Left lung (tissue), 10 donors: ENCODE data around the gene ALX3. TPM values are rescaled to one million over a fixed set of nuclear protein-coding genes. Genes with fewer than 3 reads are reported as not detected.

Experiments used
- ATAC-seq: fragments of 200-7000 bp; cut with Tn5 transposase; one replicate; pipeline ENCODE4 v1.9.1; 2020; ENCODE audit warnings: moderate library complexity
- DNase-seq, 4 donors: peaks; one replicate each; pipeline ENCODE4 v3.0.0-alpha.2; 2013 to 2020
- H3K27ac ChIP-seq, 2 donors: fragments of 200-600 bp; sonication (generic) in 1 of 2; one replicate each; pipeline versions ENCODE4 v1.5.0 to v1.8.0; 2020 to 2021
- H3K27me3 ChIP-seq, 2 donors: fragments of 200-600 bp; sonication (generic) in 1 of 2; one replicate each; pipeline versions ENCODE4 v1.5.0 to v1.8.0; 2020 to 2021
- H3K36me3 ChIP-seq, 2 donors: fragments of 200-600 bp; sonication (generic) in 1 of 2; one replicate each; pipeline versions ENCODE4 v1.5.0 to v1.8.0; 2020 to 2021
- H3K4me1 ChIP-seq, 2 donors: fragments of 200-600 bp; one replicate each; pipeline ENCODE4 v1.8.0; 2021
- H3K4me3 ChIP-seq, 2 donors: fragments of 200-600 bp; sonication (generic) in 1 of 2; one replicate each; pipeline versions ENCODE4 v1.5.0 to v1.8.0; 2020 to 2021; ENCODE audit warnings: mild to moderate bottlenecking in 1 of 2
- H3K9me3 ChIP-seq, 2 donors: fragments of 200-600 bp; sonication (generic) in 1 of 2; one replicate each; pipeline versions ENCODE4 v1.5.0 to v1.8.0; 2020 to 2021
- intact Hi-C, 2 donors: fragments of 100-400 bp; cut with DNase I; formaldehyde crosslinking; loops; one replicate each; pipeline versions ENCODE4 v1.11.2 to v1.14.2; 2022
- polyA plus RNA-seq, 6 donors: library from polyadenylated mRNA; unstranded; fragments of 120-200 nt; gene quantifications; one replicate each; pipeline ENCODE4 v1.2.1, GENCODE V29; 2013; ENCODE audit not compliant: insufficient read length in 6 of 6
- total RNA-seq, 2 donors: library from RNA; stranded (reverse); fragmentation: NEBNext Ultra II Directional; extraction: Animal tissue kit (Norgen Biotek cat#: 25700); gene quantifications; one replicate each; pipeline ENCODE4 v1.2.1, GENCODE V29; 2021
- TF ChIP-seq, protein P1 (sequence below), 2 donors: fragments of 200-600 bp; sonication (generic) in 1 of 2; IDR thresholded peaks; one replicate each; pipeline versions ENCODE4 v1.5.0 to v1.8.0; 2021; ENCODE audit warnings: antibody characterized with exemption in 2 of 2
- donor health status: DM: no; HTN: yes; CAD: no.
- donor health status: DM: no; HTN: no; CAD: no.

The ALX3 gene
- total and polyA plus RNA-seq, 8 donors: not detected

DNA sequence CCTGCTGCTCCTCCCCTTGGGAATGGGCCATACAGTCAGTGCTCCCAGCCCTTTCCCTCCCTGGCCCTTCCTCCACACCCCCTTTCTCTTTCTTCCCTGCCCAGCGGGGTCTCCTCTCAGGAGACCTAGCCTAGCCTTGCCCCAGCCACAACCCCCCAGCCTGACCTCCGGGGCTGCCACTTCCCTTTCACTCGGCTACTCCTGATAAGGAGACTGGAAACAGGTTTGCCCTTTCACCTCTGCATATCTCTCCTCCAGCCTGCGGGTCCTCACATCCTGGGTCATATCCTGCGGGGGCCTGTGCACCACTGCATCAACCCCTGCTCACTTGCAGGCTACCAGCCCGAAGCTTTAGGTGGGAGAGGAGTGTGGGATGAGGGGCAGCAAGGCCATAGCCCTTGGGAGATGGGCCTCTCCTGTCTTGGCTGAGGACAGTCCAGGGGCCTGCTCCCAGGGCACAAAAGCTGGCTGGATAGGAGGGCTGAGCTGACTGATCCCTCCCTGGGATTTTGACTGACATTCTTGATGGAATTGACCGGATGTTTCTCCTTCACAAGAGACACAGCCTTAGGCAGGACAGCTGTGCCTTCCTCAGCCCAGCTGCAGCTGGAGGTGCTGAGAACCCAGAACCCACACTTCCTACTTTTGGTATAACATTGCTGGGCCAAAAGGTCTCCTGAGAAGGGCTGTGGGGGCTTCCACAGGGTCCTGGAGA is 19.2 kb upstream of the ALX3 start:
- TF ChIP-seq, protein P1, sequence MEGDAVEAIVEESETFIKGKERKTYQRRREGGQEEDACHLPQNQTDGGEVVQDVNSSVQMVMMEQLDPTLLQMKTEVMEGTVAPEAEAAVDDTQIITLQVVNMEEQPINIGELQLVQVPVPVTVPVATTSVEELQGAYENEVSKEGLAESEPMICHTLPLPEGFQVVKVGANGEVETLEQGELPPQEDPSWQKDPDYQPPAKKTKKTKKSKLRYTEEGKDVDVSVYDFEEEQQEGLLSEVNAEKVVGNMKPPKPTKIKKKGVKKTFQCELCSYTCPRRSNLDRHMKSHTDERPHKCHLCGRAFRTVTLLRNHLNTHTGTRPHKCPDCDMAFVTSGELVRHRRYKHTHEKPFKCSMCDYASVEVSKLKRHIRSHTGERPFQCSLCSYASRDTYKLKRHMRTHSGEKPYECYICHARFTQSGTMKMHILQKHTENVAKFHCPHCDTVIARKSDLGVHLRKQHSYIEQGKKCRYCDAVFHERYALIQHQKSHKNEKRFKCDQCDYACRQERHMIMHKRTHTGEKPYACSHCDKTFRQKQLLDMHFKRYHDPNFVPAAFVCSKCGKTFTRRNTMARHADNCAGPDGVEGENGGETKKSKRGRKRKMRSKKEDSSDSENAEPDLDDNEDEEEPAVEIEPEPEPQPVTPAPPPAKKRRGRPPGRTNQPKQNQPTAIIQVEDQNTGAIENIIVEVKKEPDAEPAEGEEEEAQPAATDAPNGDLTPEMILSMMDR (IDR thresholded peaks at IDR 0.05): no peak
- H3K4me3 ChIP-seq: no peak overlapping the region
- DNase-seq (no peak), ATAC-seq (no peak)
- H3K4me1 ChIP-seq: peaks cover 0 to 5% of the 10 kb centered on the region in 2 donors
- H3K27ac ChIP-seq: no peak overlapping the region
- peaks cover 0 to 34% of the 10 kb centered on the region in 2 donors for H3K27me3 ChIP-seq
- H3K36me3 ChIP-seq: no peaks in the 10 kb centered on the region
- no peaks in the 10 kb centered on the region for H3K9me3 ChIP-seq
- intact Hi-C loops: no loop called here

DNA sequence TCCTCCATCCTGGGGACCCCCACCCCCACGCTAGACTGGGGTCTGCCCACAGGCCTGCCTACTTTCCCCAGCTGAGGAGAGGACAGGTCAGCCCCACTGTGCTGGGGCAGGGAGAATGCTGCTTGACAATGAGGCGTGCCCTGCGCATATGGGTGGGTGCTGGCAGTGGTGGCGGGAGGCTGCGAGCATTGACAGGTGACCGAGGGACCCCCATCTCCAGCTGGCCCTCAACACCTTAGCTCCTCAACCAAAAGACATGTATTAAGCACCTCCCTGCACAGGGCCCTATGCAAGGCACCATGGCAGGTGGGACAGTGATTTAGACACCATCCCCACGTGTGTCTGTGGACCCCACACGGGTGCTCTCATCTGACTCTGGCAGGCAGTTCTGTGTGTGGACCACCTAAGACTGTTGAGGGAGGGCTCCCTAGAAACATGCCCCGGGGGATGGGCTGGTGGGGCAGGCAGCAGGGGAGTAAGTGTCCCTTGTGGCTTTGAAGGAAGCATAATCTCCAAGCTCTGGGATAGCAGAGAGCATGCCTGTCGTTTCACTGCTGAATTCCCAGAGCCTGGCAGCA is 18.4 kb upstream of the ALX3 start:
- Histone ChIP-seq H3K27me3 (peaks cover 2 to 38% of the 10 kb centered on the region in 2 donors), H3K4me1 (peaks cover 0 to 14% of the 10 kb centered on the region in 2 donors), H3K9me3 (no peaks in the 10 kb centered on the region), H3K36me3 (no peaks in the 10 kb centered on the region), H3K4me3 (no peak overlapping the region), H3K27ac (no peak overlapping the region)
- no peak for ATAC-seq
- no peak for DNase-seq
- TF ChIP-seq, protein P1 (IDR thresholded peaks at IDR 0.05): no peak
- intact Hi-C loops: no loop called here

DNA sequence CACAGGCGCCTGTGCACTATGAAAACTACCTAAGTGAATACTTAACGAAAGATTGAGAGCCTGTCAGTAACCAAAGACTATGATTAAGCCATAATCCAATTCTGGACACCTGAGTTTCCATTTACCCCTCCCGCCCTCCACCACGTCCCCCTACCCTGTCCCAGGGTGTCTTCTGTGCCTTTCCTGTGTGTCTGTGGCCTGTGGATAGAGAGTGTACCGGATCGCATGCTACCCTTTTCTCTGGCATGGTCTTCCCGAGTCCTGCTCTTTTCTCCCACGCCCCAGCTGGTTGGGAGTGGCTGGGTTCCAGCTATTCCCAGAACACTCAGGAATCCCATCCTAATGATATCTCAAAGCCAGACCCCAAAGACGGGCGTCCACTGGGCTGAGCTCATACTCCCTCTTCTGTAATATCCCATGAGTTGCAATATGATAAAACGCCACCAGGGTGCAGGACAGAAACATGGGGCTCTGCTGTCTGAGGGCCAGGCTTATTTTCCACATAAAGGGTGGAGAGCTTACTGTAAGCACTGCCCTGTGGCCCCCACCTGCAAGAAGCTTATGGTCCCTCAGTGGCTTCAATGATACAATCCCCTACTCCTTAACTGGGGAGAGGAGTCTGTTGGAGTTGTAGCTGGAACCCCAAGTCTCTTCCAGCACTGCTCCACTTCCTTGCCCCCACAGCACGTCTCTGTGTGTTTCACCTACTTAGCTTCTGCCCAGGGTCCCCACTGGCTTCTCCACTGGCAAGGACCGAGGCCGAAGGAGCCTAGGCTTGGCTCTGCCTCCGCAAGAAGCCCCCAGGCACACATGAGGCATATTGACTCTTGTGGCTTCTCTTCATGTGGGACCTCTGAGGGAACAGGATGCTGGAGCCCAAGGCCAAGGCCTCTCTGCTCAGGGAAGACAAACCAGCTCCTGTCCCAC is 17.6 kb upstream of the ALX3 start:
- Histone ChIP-seq H3K36me3 (no peaks in the 10 kb centered on the region), H3K27me3 (peaks cover 7 to 46% of the 10 kb centered on the region in 2 donors), H3K4me3 (no peak overlapping the region), H3K27ac (no peak overlapping the region), H3K4me1 (peaks cover 0 to 21% of the 10 kb centered on the region in 2 donors), H3K9me3 (no peaks in the 10 kb centered on the region)
- DNase-seq (peak in 1 of 4 donors; percentile 39), ATAC-seq (peak; percentile 76)
- TF ChIP-seq, protein P1 (IDR thresholded peaks at IDR 0.05): peak; percentile 63 to 72
- intact Hi-C loops: no loop called here

DNA sequence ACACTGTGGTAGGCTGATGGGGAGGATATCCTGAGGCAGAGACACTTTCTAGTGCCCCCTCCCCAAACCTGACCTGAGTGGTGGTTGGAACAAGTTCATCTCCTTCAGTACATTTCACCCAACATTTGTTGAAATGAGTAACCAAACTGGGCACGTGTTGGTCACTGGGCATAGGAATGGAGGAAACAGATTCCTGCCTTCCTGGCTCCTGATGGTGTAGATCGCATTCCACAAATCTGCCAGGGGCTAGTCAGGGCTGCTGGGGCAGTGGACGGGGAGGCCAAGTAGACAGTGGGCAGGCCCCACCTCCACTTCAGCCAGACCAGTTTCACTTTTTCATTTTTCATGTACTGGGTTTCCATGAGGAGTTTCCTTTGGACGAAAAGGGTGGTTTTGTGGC is 16.5 kb upstream of the ALX3 start:
- H3K9me3 ChIP-seq: no peaks in the 10 kb centered on the region
- no peak for DNase-seq
- H3K27ac ChIP-seq: no peak overlapping the region
- peaks cover 0 to 21% of the 10 kb centered on the region in 2 donors for H3K4me1 ChIP-seq
- H3K36me3 ChIP-seq: no peaks in the 10 kb centered on the region
- intact Hi-C loops: no loop called here
- H3K27me3 ChIP-seq: peaks cover 7 to 57% of the 10 kb centered on the region in 2 donors
- no peak overlapping the region for H3K4me3 ChIP-seq
- ATAC-seq: no peak
- TF ChIP-seq, protein P1 (IDR thresholded peaks at IDR 0.05): no peak

DNA sequence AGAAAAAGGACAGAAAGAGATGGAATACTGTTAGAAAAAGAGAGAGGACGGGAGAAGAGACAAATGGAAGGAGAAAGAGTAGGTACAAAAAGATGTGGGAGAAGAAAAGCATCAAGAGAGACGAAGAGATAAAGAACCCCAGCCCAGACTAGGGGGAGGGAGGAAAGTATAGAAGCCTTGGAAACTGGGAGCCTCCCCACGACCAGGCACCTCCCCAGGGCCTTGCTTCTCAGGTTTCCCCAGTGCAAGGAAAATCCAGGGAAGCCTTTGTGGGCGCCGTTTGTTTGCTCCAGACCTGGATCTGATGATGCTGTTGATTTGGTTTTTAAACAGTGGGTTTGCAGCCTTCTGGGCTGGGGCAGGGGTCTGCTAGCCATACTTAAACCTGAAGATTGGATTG is 15.2 kb upstream of the ALX3 start:
- peaks cover 7 to 59% of the 10 kb centered on the region in 2 donors for H3K27me3 ChIP-seq
- no peak for DNase-seq
- no peak overlapping the region for H3K4me3 ChIP-seq
- H3K4me1 ChIP-seq: peaks cover 0 to 21% of the 10 kb centered on the region in 2 donors
- H3K27ac ChIP-seq: no peak overlapping the region
- ATAC-seq: no peak
- H3K36me3 ChIP-seq: no peaks in the 10 kb centered on the region
- intact Hi-C loops: no loop called here
- no peaks in the 10 kb centered on the region for H3K9me3 ChIP-seq
- TF ChIP-seq, protein P1 (IDR thresholded peaks at IDR 0.05): no peak
